Pulmonary artery endothelial cell (primary cell): Measurements from ENCODE around the gene JAK3. TPM values are rescaled to one million over a fixed set of nuclear protein-coding genes. Genes with fewer than 3 reads are reported as not detected.

Source experiments
- DNase-seq: peaks from one replicate; pipeline ENCODE4 v3.0.0-alpha.2; 2011; ENCODE audit warnings: low read depth, low spot score
- total RNA-seq: library from RNA; depleted of rRNA; stranded (reverse); fragments of >200 nt; gene quantifications from 2 replicates; pipeline ENCODE4 v1.2.3, GENCODE V29; 2014

The JAK3 gene
- total RNA-seq, 1 donor from 2014 or later, result 1.6 TPM

- DNase-seq, result no peak
These were observed 18.7 kb upstream of the JAK3 start for GRCh38 chr19:17866312-17866963.

GRCh38 chr19:17865364-17866311 is 17.9 kb upstream of the JAK3 start:
- no peak for DNase-seq

GRCh38 chr19:17863520-17864182 is 15.9 kb upstream of the JAK3 start:
- DNase-seq, result no peak

- no peak for DNase-seq
These were observed 15.1 kb upstream of the JAK3 start for GRCh38 chr19:17862711-17863519.

- DNase-seq, result no peak
These were observed 14.0 kb upstream of the JAK3 start for GRCh38 chr19:17861542-17862402.

- no peak for DNase-seq
These were observed 13.2 kb upstream of the JAK3 start for GRCh38 chr19:17860993-17861360.

GRCh38 chr19:17860331-17860992 is 12.7 kb upstream of the JAK3 start:
- DNase-seq, result no peak

GRCh38 chr19:17859533-17860330 is 11.9 kb upstream of the JAK3 start, which contains the start of gene RPL18A:
TSS of gene RPL18A (plus strand) at chr19:17859910. CDS start at chr19:17859957, 47 bp downstream.
- DNase-seq, result peak; percentile 99

- no peak for DNase-seq
These were observed 7.7 kb upstream of the JAK3 start for GRCh38 chr19:17855280-17856152.

GRCh38 chr19:17854061-17854460 is 6.3 kb upstream of the JAK3 start:
- no peak for DNase-seq

GRCh38 chr19:17848595-17849292 is 962 bp upstream of the JAK3 start:
- no peak for DNase-seq

- no peak for DNase-seq
These were observed 1.6 kb downstream of the JAK3 start for GRCh38 chr19:17846146-17846545.

GRCh38 chr19:17843908-17844490 is 3.8 kb downstream of the JAK3 start:
- no peak for DNase-seq

- DNase-seq, result no peak
These were observed 4.4 kb downstream of the JAK3 start for GRCh38 chr19:17843292-17843827.

- no peak for DNase-seq
These were observed 5.0 kb downstream of the JAK3 start for GRCh38 chr19:17842663-17843291.
